HG03575 (cell line): ENCODE data around the gene CLPTM1.

Experiments used
- ATAC-seq: cut with Tn5 transposase; IDR thresholded peaks from one replicate; pipeline ENCODE4 v1.9.1; 2021; ENCODE audit not compliant: unreplicated experiment, insufficient number of reproducible peaks, low FRiP score; ENCODE audit errors: extremely low read depth

Gene CLPTM1

GRCh38 chr19:44939668-44940067 lies 15.5 kb upstream of the CLPTM1 start:
- ATAC-seq = no peak

- no peak for ATAC-seq
These were observed 13.1 kb upstream of the CLPTM1 start, which contains the start of gene APOC4 for GRCh38 chr19:44942067-44942571. Gene APOC4 (plus strand): TSS chr19:44942237. CDS start chr19:44942278, 41 bp downstream.

DNA sequence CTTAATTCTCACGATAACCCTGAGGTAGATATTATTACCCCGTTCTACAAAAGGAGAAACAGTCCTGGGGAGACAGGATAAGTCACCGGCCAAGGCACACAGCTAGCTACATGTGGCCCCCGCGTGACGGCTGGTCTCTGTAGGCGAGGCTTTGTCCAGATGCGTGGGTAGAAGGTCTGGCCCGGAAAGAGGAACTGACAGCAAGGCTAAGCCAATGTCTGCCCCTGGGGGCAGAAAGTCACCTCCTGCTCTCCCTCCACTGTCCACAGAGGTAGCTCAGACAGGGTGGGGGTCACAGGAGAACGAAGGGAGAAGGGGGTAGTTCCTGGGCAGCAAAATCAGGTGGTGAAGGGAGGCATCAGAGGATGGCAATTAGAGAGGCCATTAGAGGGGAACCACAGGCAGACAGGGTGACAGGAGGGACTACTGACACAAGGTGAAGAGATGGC lies 11.4 kb upstream of the CLPTM1 start:
- ATAC-seq = no peak

DNA sequence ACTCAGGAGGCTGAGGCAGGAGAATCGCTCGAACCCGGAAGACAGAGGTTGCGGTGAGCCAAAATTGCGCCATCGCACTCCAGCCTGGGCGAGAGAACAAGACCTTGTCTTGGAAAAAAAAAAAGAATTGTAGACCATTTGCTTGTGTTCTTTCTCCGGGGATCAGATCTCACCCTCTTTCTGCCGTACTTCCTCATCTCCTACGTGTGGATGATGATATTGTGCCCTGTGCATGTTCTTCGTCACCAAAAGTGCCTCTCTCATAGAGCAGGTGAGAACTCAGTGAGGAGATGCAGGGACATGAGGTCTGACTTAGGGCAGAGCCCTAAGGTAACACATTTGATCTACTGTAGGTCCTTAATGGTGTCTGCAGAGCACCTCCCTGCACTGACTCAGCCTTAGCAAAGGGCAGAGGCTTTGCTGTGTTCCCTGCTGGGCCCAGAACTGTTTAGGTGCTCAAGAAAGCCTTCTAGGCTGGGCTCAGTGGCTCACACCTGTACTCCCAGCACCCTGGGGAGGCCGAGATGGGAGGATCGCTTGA lies 8.1 kb upstream of the CLPTM1 start:
- no peak for ATAC-seq

GRCh38 chr19:44948237-44948636 lies 6.9 kb upstream of the CLPTM1 start:
- no peak for ATAC-seq

- ATAC-seq = no peak
These were observed 6.3 kb upstream of the CLPTM1 start for GRCh38 chr19:44948763-44949374.

GRCh38 chr19:44949550-44949949 lies 5.6 kb upstream of the CLPTM1 start:
- ATAC-seq = no peak

GRCh38 chr19:44951179-44952159 lies 3.7 kb upstream of the CLPTM1 start:
- ATAC-seq = no peak

GRCh38 chr19:44954278-44954648 lies 917 bp upstream of the CLPTM1 start:
- no peak for ATAC-seq

GRCh38 chr19:44955505-44956439 lies 592 bp downstream of the CLPTM1 start:
- ATAC-seq = no peak

DNA sequence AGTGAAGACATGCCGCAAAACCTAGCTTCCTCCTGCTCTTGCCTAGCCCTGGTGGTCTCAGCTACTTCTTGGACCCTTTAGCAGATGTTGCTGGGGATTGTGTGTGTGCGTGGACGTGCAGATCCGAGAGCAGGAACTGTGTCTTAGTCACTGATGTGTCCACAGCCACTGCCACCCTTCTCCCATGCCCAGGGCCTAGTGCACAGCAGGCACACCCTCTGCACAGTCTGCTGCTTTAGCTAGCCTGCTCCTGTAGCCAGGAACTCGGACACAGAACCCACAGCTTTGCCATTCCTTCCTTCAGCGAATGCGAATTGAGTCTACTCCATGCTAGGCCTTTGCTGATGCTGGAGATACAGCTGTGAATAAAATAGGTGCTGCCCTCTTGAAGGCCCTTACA lies 2.3 kb downstream of the CLPTM1 start:
- ATAC-seq = no peak

- ATAC-seq = no peak
These were observed 2.9 kb downstream of the CLPTM1 start for GRCh38 chr19:44958090-44958489.

- ATAC-seq = no peak
These were observed 4.5 kb downstream of the CLPTM1 start for GRCh38 chr19:44959691-44960090.

DNA sequence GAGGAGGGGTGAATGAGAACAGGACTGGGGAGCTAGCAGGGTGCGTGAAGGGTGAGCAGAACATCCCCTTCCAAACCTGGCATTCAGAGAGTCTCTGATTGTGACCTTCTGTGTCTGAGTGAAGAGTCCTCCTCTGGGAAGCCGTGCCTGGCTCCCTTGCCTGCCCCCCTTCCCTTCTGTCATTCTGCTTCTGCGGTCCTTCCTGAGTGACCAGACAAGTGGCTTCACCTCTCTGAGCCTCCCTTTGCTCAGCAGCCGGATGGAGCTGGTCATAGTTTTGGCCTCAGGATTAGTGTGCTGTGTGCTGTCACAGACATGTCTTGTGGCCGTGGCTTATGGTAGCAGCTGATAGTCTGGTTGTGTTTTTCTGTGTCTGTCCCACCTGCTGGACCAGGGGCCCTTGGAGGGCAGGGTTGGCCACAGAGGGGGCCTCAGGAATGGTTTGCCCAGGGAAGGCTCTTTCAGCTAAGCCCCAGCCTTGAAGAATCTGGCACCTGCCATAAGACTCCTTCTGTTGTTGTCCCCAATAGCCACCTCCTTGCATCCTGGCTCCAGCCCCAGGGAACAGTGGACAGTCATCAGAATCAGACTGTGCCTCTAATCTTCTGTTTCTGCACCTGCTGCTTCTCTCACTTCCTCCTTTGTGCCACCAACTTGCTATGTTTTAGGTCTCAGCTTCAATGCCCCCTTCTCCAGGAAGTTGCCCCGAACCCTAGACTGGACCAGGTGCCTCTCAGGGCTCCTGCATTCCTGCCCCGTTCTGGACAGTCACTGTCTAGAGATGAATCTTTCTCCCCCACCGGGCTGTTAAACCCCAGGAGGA lies 5.9 kb downstream of the CLPTM1 start:
- no peak for ATAC-seq

DNA sequence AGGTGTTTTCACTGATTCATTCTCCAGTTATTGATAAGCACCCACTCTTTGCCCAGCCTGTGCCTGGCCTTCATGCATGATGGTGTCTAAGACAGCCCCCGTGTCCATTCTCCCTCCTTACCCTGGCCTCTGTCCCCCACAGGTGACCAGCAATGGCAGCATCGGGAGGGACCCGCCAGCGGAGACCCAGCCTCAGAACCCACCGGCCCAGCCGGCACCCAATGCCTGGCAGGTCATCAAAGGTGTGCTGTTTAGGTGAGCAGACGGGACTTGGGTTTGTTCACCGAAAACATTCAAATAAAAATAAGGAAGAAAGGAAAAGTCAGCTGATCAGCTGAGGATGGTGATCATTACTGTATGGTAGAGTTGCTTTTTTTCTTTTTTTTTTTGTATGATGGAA lies 6.6 kb downstream of the CLPTM1 start:
- no peak for ATAC-seq

DNA sequence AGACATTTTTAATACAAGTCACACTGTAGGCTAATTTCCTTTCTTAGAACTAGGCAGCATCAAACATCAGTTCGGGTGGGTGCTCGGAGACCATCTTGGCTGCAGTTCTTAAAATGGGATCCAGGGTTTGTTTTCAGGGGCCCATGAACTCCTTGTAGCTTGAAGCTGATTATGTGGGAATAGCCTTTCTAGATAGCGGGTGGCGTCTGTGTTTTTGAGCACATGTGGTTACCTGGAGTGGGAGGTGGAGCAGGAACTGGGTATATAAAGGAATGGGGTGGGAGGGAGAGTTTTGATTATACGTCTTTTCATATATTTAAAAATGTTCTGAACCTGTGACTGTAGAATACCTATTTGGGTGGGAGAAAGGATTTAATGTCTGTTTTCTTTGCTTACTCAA lies 12.9 kb downstream of the CLPTM1 start:
- ATAC-seq = no peak

- ATAC-seq = no peak
These were observed 13.5 kb downstream of the CLPTM1 start for GRCh38 chr19:44968670-44969069.

- no peak for ATAC-seq
These were observed 14.3 kb downstream of the CLPTM1 start for GRCh38 chr19:44969437-44969836.
